ENCODE measurements around the gene RSL24D1. TPM values are rescaled to one million over a fixed set of nuclear protein-coding genes. Genes with fewer than 3 reads are reported as not detected.

The RSL24D1 gene
- polyA plus RNA-seq, 12 donors: 88.6 to 126 (median 108) TPM; not detected in 1

Other genes starting within 250 kb of the RSL24D1 start
- 10 to 100 TPM in 3 of 12 donors, 1 to 10 TPM in 8, not detected in 1; 4.7 to 15.7 (median 8.0) TPM for gene RAB27A, start 92.9 kb upstream of the RSL24D1 start, polyA plus RNA-seq (ENCODE audit: insufficient read length in 12 of 12)
- 10 to 100 TPM in 10 of 12 donors, 1 to 10 TPM in 1, not detected in 1; 9.0 to 15.8 (median 12.3) TPM for gene PIGBOS1, start 122.2 kb upstream of the RSL24D1 start, polyA plus RNA-seq (ENCODE audit: insufficient read length in 12 of 12)
- 10 to 100 TPM in 2 of 12 donors, 1 to 10 TPM in 8, not detected in 2; 5.8 to 14.1 (median 8.7) TPM for gene PIGB, start 122.3 kb upstream of the RSL24D1 start, polyA plus RNA-seq (ENCODE audit: insufficient read length in 12 of 12)
- 10 to 100 TPM in 11 of 12 donors, not detected in 1; 25.5 to 56.5 (median 34.8) TPM for gene CCPG1, start 211.4 kb upstream of the RSL24D1 start, polyA plus RNA-seq (ENCODE audit: insufficient read length in 12 of 12)
- gene PIERCE2, start 211.6 kb upstream of the RSL24D1 start, polyA plus RNA-seq (ENCODE audit: insufficient read length in 12 of 12): 1 to 10 TPM in 10 of 12 donors, not detected in 2; 1.3 to 2.4 (median 1.6) TPM